Hepatocyte (in vitro differentiated cells): ENCODE results near the gene NEDD8.

ENCODE experiments used
- CTCF ChIP-seq: fragments of 200-600 bp; sonication (generic); IDR thresholded peaks from 2 replicates; pipeline ENCODE4 v1.5.1; 2016; ENCODE audit warnings: antibody characterized with exemption, mild to moderate bottlenecking; ENCODE audit not compliant: poor library complexity
- EZH2 ChIP-seq: fragments of 200-600 bp; sonication (generic); IDR thresholded peaks from 2 replicates; pipeline ENCODE4 v1.6.1; 2016; ENCODE audit warnings: antibody characterized with exemption, mild to moderate bottlenecking, borderline replicate concordance
- EZH2phosphoT487 ChIP-seq: fragments of 200-600 bp; sonication (generic); IDR thresholded peaks from one replicate; pipeline ENCODE4 v1.6.1; 2018; ENCODE audit warnings: antibody characterized with exemption, mild to moderate bottlenecking, low read depth, moderate library complexity; ENCODE audit not compliant: unreplicated experiment, severe bottlenecking

- TF ChIP-seq CTCF = no peak
- TF ChIP-seq EZH2 = no peak
- no peak for TF ChIP-seq EZH2phosphoT487
Observed at GRCh38 chr14:24259282-24260025, 27.3 kb upstream of the NEDD8 start.
